IPS DF 6.9 (cell line): Measurements from ENCODE around the gene MAGI2.
"Not testable (repeated sequence)": the region's sequence is repeated elsewhere in the genome, so short reads cannot be mapped to it uniquely, and the experiment has no call there.

Experiments used
- DNase-seq: peaks from one replicate; pipeline ENCODE4 v3.0.0-alpha.2; 2013; ENCODE audit warnings: low read depth, low spot score
- H3K27ac ChIP-seq: one replicate; pipeline ENCODE4 v1.5.1; 2013; ENCODE audit warnings: low read length, control low read depth
- H3K27me3 ChIP-seq: 2 replicates; pipeline ENCODE4 v1.6.1; 2013; ENCODE audit warnings: mild to moderate bottlenecking, low read length; ENCODE audit not compliant: control insufficient read depth, insufficient read depth
- H3K36me3 ChIP-seq: 2 replicates; pipeline ENCODE4 v1.6.1; 2013; ENCODE audit warnings: low read length; ENCODE audit not compliant: control insufficient read depth, insufficient read depth
- H3K4me1 ChIP-seq: 2 replicates; pipeline ENCODE4 v1.6.1; 2013; ENCODE audit warnings: low read length; ENCODE audit not compliant: control insufficient read depth, insufficient read depth
- H3K4me3 ChIP-seq: 2 replicates; pipeline ENCODE4 v1.5.1; 2013; ENCODE audit warnings: mild to moderate bottlenecking, low read length
- H3K9me3 ChIP-seq: 2 replicates; pipeline ENCODE4 v1.6.1; 2013; ENCODE audit warnings: low read length, inconsistent platforms; ENCODE audit not compliant: control insufficient read depth, insufficient read depth
- WGBS: extraction: QIAGEN DNeasy Blood & Tissue Kit; methylation state at CpG from one replicate; pipeline ENCODE4 v1.1.7; 2013; ENCODE audit warnings: mixed read lengths, missing lambda C conversion rate; ENCODE audit not compliant: insufficient read length, insufficient coverage; 5-methylcytosine and 5-hydroxymethylcytosine counted together

Gene MAGI2

DNA sequence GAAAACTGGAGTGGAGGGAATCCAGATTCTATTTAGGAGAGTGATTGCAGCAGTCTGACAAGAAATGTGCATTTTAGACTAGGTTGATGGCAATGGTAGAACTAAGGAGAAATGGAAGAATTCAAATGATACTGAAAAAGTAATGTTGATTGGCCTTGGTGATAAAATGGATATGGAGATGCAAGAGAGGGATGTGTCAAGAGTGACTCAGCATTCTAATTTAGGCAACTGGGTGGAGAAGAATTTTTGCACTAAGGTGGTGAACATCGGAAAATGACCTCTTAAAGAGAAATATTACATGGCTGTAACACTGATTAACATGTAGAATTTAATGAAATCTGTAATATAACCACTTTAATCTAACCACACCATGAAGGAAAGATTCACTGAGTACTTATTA, 848.3 kb downstream of the MAGI2 start:
- Histone ChIP-seq H3K9me3 (no peaks in the 10 kb centered on the region), H3K4me3 (no peak overlapping the region)
- no CpG with 5 or more reads among the region's 1 CpG for WGBS

DNA sequence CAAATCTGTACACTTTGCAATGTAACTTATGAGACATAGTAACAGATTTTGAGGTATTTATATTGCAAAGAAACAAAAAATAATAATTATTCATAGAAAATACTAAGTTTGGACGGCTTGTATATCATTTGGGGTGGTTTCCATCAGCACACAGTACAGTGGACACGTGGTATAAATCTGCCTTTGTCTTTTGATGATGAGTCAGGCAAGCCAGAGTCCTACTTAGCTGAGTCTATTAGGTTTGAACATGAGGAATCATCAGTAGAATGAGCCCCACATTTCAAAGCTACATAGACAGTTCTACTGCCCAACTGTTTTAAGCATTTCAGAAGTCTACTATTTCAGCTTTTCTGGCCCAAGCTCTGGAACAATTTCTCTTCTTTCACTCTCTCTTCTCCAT, 851.7 kb downstream of the MAGI2 start:
- Histone ChIP-seq H3K4me1 (0 out of 2 replicates have a peak, but pooled peaks cover 1% of the 10 kb centered on the region), H3K27me3 (no peaks in the 10 kb centered on the region), H3K27ac (no peak overlapping the region), H3K36me3 (no peaks in the 10 kb centered on the region), H3K9me3 (no peaks in the 10 kb centered on the region), H3K4me3 (no peak overlapping the region)
- no peak for DNase-seq
- no CpG with 5 or more reads among the region's 2 CpGs for WGBS

More for the DNA sequence above, 848.3 kb downstream of the MAGI2 start:
- DNase-seq, result no peak
- Histone ChIP-seq H3K4me1 (no peaks in the 10 kb centered on the region), H3K36me3 (no peaks in the 10 kb centered on the region), H3K27me3 (no peaks in the 10 kb centered on the region), H3K27ac (no peak overlapping the region)

DNA sequence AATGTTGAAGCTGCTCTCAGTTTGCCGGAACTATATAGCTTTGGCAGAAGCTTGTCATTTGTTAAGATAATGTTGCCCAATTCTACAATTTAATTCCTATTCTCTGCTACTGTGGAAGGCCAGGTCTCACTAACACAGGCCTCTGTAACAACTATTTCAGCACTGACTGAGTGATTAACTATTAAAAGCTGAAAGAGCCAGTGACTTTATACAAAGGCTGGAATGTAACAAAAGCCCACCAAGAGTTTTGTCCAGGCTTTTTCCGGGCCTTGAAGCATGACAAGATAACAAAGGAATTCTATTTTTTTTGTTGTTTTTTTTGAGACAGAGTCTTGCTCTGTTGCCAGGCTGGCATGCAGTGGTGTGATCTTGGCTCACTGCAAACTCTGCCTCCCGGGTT, 859.3 kb downstream of the MAGI2 start:
- no CpG with 5 or more reads among the region's 3 CpGs for WGBS
- no peaks in the 10 kb centered on the region for H3K36me3 ChIP-seq
- no peak overlapping the region for H3K4me3 ChIP-seq
- no peaks in the 10 kb centered on the region for H3K9me3 ChIP-seq
- no peak for DNase-seq
- no peaks in the 10 kb centered on the region; the same call in 1 of the 2 replicates for H3K4me1 ChIP-seq
- H3K27ac ChIP-seq, result no peak overlapping the region
- H3K27me3 ChIP-seq, result no peaks in the 10 kb centered on the region

DNA sequence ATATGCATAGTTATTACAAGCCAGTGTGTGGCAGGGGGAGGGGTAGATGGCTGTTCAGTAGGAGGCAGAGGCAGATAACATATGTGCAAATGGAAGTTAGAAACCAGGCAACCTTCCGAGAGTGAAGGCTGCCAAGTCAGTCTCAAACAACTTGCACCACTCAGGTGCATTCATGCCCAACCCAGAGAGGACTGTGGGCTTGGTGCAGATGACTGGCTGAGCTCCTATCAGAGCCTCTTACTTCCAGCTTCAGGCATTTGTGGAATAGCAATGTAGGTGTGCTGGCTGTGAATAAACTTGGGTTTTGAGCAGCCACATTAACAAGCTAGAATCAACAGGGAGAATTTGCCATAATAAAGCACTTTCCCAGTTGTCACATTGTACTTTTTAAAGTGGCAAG, 865.1 kb downstream of the MAGI2 start:
- no peaks in the 10 kb centered on the region for H3K27me3 ChIP-seq

DNA sequence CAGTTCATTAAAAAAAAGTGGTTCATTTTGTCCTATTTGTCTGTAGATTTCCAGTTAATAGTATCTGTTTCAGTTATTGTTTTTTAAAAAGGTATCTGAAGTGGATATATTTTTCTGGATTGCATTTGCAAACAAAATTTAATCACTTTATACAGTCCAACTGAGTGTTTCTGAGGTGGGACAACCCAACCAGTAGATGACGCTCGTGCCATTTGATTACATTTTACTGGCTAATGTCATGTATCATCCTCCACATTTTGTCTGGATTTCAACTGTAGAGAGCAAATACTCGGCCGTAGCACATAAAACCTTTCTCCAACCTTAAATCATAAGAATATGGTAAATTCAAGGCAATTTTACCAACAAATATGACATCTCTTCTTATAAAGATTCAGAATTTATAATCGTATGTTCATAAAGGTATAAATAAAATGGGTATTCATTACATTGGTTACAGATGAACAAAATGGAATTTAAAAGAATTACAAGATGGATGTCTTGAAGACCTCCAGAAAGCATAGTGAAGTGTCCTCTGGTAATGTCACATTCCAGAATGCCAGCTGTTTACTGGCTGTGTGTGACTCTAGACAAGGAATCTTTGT, 865.9 kb downstream of the MAGI2 start:
- no peaks in the 10 kb centered on the region for H3K27me3 ChIP-seq
- no CpG with 5 or more reads among the region's 5 CpGs for WGBS
- no peaks in the 10 kb centered on the region for H3K9me3 ChIP-seq
- DNase-seq, result no peak
- no peak overlapping the region for H3K4me3 ChIP-seq
- no peak overlapping the region for H3K27ac ChIP-seq
- H3K36me3 ChIP-seq, result no peaks in the 10 kb centered on the region
- no peaks in the 10 kb centered on the region for H3K4me1 ChIP-seq

More for the DNA sequence above, 865.1 kb downstream of the MAGI2 start:
- no peaks in the 10 kb centered on the region for H3K4me1 ChIP-seq
- no peak overlapping the region for H3K4me3 ChIP-seq
- no CpG with 5 or more reads among the region's 1 CpG for WGBS
- no peaks in the 10 kb centered on the region for H3K36me3 ChIP-seq
- no peak overlapping the region for H3K27ac ChIP-seq
- DNase-seq, result no peak
- no peaks in the 10 kb centered on the region for H3K9me3 ChIP-seq

DNA sequence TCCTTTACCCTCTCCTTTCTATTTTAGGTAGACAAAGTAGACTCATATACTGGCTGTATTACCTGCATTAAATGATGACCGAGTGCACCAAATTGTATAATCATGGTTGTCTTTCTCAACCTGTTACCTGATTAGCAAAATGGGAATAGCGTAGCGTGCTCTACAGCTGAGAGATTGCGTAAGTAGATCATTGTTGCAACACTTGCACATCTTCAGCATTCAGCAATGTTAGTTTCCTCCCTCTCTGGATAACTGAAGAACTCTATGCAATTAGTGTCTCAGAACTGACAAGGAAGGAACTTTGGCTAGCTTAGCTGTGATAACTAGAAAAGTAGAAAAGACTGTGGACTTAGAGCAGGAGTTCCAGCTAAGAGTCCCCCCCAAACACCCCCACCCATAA, 867.5 kb downstream of the MAGI2 start:
- WGBS, result no CpG with 5 or more reads among the region's 4 CpGs
- DNase-seq, result no peak
- no peak overlapping the region for H3K27ac ChIP-seq

DNA sequence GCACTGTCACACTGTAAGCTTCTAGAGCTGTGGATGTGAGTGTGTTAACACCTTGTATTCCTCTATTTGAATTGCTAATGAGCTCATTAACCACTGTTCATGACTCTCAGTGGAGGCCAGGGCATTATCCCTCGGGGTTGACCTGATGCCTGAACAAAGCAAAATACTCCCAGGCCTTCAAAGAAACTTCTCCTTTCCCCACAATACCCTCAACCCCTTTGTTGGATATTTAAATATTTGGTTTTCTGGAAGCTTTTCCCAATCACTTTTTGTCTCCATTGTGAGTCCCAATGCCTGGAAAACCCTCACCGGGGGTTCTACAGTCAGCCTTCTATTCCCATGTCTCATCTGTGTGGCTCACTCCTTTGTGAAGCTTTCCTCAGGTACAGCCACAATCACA, 874.8 kb downstream of the MAGI2 start:
- Histone ChIP-seq H3K4me3 (no peak overlapping the region), H3K4me1 (peaks cover 3% of the 10 kb centered on the region; the same call in 1 of the 2 replicates), H3K36me3 (no peaks in the 10 kb centered on the region), H3K27ac (peak overlapping the region; percentile 86), H3K9me3 (no peaks in the 10 kb centered on the region), H3K27me3 (no peaks in the 10 kb centered on the region)
- WGBS, result no CpG with 5 or more reads among the region's 2 CpGs
- DNase-seq, result peak; percentile 68

More for the DNA sequence above, 867.5 kb downstream of the MAGI2 start:
- no peak overlapping the region for H3K4me3 ChIP-seq
- no peaks in the 10 kb centered on the region; the same call in 1 of the 2 replicates for H3K4me1 ChIP-seq
- H3K27me3 ChIP-seq, result no peaks in the 10 kb centered on the region
- no peaks in the 10 kb centered on the region for H3K36me3 ChIP-seq
- no peaks in the 10 kb centered on the region for H3K9me3 ChIP-seq

DNA sequence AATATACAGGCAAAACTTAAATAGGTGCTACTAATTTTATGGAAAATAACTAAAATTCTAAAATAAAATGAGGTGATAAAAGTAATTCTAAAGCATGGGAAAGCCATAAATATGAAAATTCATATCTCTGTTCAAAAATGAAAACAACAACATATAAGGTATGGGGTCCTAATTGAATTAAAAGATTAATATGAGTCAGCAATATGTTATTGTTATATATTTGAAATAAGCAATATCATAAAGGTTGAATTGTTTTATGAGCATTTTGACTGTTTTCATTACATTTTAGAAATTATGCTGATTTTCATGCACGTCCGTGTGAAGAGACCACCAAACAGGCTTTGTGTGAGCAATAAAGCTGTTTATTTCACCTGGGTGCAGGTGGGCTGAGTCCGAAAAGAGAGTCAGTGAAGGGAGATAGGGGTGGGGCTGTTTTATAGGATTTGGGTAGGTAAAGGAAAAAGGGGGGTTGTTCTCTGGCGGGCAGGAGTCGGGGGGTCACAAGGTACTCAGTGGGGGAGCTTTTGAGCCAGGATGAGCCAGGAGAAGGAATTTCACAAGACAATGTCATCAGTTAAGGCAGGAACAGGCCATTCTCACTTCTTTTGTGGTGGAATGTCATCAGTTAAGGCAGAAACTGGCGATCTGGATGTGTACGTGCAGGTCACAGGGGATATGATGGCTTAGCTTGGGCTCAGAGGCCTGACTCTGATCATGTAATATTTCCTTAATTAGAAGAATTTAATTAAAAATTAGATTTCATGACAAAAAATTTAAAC, 876.1 kb downstream of the MAGI2 start:
- H3K27me3 ChIP-seq, H3K4me3 ChIP-seq, H3K27ac ChIP-seq, H3K36me3 ChIP-seq, H3K4me1 ChIP-seq, H3K9me3 ChIP-seq, DNase-seq: not testable (repeated sequence)
- no CpG with 5 or more reads among the region's 7 CpGs for WGBS

DNA sequence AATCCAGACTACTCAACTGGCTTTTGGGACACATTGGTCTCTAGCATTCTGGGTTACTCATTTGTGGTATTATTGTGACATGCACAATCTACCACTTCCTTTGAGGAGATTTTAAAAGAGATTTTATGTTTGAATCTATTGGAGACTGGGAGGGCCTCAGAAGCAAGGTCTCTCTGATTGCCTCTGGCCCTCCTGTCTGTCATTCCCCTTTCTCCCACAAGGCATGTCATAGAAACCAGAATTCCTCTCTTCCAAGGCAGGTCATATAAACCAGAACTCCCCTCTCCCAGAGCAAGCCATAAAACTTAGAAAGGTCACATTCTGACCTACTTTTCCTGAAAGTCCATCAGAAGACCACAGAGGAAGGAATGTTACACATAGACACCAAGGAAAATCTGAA, 877.2 kb downstream of the MAGI2 start:
- Histone ChIP-seq H3K27me3 (no peaks in the 10 kb centered on the region), H3K36me3 (no peaks in the 10 kb centered on the region), H3K27ac (no peak overlapping the region), H3K9me3 (no peaks in the 10 kb centered on the region), H3K4me1 (peaks cover 3% of the 10 kb centered on the region; the same call in 1 of the 2 replicates), H3K4me3 (no peak overlapping the region)
- no peak for DNase-seq

DNA sequence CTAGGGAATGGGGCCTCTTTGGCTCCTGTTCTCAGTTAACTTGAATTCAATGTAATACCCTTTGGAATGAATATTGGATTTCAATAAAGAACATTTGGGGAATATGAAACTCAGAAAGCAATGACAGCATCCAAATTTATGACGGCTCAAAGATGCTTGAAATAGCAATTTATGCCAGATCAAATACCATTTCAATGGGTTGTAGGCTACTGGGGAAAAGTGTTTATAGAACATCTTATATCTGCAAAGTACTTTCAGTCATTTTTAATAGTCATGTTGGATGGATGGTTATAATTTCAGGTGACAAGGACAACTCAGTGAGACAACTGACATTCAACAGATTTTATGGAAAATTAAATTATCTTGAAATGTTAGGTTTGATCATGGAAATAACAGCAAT, 882.2 kb downstream of the MAGI2 start:
- DNase-seq, result no peak
- Histone ChIP-seq H3K4me3 (no peak overlapping the region), H3K27me3 (no peaks in the 10 kb centered on the region), H3K9me3 (no peaks in the 10 kb centered on the region), H3K4me1 (peaks cover 2% of the 10 kb centered on the region; the same call in 1 of the 2 replicates), H3K27ac (no peak overlapping the region), H3K36me3 (no peaks in the 10 kb centered on the region)
- no CpG with 5 or more reads among the region's 1 CpG for WGBS
